Right ventricle myocardium superior (tissue), 1 donor: Measurements from ENCODE around the gene PTTG2. TPM values are rescaled to one million over a fixed set of nuclear protein-coding genes. Genes with fewer than 3 reads are reported as not detected.
"Not testable (repeated sequence)": the region's sequence is repeated elsewhere in the genome, so short reads cannot be mapped to it uniquely, and the experiment has no call there.

Source experiments
- ATAC-seq: fragments of 200-7000 bp; cut with Tn5 transposase; one replicate; pipeline ENCODE4 v1.9.1; 2020; ENCODE audit warnings: mild to moderate bottlenecking; ENCODE audit not compliant: poor library complexity
- DNase-seq: peaks from one replicate; pipeline ENCODE4 v3.0.0-alpha.2; 2020
- intact Hi-C: fragments of 100-400 bp; cut with DNase I; formaldehyde crosslinking; loops from one replicate; pipeline ENCODE4 v1.11.2; 2022
- total RNA-seq: library from RNA; stranded (reverse); fragmentation: NEBNext Ultra II Directional; extraction: Animal tissue kit (Norgen Biotek cat#: 25700); gene quantifications from one replicate; pipeline ENCODE4 v1.2.1, GENCODE V29; 2021
- donor health status: DM: no; HTN: yes; CAD: no; lungs with severe emphysema.

PTTG2 gene
- total RNA-seq, 1 donor from 2014 or later = 0.67 TPM

DNA sequence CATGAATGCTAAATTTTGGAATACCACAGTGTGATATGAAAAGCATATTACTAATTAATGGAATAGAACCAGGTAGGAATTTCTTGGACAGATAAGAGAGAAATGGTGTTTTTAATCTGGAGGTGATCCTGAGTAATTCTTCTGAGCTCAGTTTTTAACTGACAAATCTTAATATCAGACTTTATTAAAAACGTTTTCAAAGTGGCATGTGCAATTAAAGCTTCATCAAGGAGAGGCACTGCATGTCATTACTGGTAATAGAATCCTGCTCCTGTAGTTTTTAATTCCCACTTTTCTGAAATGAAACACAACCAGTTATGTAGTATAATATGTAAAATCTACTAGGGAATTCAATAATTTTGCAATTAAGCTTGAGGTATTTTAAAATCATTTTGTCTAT is 7.0 kb upstream of the PTTG2 start:
- intact Hi-C loops = no loop called here
- DNase-seq (no peak), ATAC-seq (no peak)

DNA sequence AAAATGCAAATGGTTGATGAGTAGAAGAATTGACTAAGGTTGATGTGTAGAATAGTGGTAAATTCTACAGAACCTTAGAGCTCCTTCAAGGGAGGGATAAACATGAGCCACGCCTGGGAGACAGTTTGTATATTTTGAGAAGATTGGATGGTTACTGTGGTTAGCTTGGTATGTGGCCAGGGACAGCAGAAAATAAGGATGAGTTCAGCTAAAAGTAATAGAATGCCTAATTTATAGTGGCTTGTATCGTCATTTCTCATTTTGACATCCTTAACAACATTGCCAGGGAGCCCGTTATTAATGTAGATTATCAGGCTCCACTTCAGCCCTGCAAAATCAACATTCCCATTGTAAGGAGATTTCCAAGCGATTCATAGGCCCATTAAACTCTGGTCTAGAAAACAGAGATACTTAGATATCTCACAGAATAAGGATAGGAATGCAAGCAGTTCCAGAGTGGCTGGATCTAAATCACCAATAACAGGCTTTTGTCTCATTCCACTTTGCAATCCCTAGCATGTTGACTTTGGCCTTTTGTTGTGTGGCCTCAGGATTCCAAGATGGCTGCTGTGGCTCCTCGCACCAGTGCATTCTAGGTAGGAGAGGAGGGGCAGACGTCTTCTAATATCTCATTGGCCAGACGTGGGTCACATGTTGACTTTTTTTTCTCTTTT is 6.4 kb upstream of the PTTG2 start:
- intact Hi-C loops = no loop called here
- ATAC-seq = no peak
- DNase-seq = no peak

DNA sequence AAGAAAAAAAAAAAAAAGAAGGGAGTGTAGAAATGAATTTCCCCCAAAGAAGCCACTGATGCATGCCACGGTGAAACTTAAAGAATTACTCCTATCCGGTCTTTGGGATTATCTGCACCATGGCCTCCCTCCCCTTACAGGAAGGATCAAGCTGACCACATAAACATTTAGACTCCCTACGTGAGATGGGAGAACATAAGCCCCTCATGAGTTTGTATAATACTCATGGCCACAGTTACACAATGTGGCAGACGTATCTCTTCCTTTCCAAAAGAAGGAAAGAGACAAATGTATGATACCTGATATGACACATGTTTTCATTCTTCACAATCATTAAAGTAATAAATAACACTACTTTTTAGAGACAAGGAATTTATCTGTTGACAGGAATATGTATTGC is 3.3 kb upstream of the PTTG2 start:
- intact Hi-C loops = no loop called here
- DNase-seq (no peak), ATAC-seq (no peak)

DNA sequence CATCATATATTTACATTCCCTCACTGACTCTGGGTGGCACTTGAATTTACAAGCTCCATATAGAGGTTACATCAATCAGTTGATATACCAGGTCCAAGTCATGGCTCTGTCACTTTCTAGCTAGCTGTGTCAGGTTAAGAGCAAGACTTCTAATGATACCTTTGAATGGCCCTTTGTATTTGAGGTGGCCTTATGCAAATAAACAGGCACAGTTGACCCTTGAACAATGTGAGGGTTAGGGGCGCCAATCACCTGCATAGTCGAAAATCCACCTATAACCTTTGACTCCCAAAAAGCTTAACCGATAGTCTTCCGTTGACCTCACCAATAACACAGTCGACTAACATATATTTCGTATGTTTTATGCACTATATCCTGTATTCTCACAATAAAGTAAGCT is 1.3 kb upstream of the PTTG2 start:
- DNase-seq (no peak), ATAC-seq (no peak)
- intact Hi-C loops = no loop called here

DNA sequence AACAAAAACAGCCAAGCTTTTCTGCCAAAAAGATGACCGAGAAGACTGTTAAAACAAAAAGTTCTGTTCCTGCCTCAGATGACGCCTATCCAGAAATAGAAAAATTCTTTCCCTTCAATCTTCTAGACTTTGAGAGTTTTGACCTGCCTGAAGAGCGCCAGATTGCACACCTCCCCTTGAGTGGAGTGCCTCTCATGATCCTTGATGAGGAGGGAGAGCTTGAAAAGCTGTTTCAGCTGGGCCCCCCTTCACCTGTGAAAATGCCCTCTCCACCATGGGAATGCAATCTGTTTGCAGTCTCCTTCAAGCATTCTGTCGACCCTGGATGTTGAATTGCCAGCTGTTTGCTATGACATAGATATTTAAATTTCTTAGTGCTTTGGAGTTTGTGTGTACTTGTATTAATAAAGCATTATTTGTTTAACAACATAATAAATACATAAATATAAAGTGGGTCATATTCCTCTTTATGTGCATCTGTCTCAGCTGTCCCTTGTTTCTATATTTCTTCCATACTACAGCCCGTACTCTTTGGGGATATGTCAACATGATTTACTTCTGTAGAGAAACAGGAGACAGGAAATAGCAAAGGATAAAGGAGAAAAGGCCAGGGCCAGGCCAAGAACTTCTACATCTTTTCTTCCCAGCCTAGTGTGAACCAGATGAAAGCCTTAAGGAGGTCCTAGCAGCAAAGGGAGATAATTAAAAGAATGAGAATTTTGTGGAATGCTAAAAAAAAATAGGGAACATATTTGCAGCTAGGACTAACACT is 667 bp downstream of the PTTG2 start:
- intact Hi-C loops = no loop called here
- no peak for ATAC-seq

DNA sequence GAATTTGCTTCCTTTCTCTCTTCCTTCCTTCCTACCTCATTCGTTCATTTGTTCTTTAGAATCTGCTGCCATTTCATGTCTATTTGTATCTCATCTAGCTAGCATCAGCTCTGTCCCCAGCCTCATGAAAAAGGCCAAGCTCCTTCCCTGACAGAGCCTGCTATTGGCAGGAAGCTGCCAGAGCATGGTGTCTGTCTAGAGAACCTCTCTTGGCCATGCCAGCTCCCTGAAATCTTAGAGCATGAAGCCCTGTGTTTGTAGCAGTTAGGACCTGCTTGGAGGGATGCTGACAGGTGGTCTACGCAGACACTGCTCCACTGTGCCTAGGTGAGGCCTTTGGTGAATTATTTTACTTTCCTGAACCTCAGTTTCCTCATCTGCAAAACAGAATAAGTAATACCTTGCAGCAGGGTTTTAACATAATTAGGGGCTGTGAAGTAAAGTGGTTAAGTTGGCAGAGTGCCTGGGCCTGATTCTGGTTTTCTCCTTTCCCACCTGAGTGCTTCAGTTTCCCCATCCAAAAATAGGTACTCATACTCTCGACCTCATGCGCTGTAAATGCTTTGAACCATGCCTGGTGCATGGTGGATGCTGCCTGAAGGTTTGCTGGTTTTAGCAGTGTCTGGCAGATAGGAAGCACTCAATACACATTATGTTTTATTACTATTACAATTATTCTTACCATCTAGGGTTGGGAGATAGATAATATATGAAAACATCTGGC is 4.7 kb downstream of the PTTG2 start:
- intact Hi-C loops = no loop called here
- ATAC-seq = no peak
- DNase-seq = no peak

More for the DNA sequence above, 667 bp downstream of the PTTG2 start:
- DNase-seq = no peak

DNA sequence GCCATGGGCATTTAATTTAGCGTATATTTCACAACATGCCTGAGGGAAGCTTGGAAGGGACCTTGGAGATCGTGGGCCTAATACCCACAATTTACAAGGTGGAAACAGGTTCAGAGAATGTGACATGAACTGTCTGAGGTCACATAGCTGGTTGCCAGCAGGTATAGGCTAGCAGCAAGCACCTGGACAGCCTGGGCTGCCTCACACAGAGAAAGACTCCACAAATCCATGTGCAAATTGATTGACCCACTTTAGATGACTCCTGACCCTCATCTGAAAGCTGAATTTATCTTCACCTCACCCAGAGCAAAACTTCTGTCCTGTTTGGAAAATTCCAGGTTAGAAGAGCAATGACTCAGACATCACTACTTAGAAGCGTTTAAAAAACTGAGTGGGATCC is 5.8 kb downstream of the PTTG2 start:
- DNase-seq = no peak
- ATAC-seq = no peak
- intact Hi-C loops = no loop called here

DNA sequence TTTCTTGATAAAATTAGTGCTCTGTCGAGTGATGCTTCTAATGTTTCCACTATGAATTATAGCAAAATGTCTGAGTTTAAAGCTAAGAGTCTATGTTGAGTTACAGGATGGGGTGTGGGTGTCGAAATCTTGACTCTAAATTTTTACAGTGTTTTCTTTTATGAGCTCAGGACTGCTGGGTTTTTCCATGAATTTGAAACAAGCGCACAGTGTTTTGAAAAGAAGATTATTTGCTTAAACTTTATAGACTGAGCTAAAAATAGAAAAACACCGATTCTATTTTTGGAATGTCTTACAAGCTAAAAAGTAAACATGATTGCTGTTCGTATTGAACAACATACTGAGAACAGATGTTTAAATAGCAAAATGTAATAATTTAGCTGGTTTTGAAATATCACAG is 7.5 kb downstream of the PTTG2 start:
- no peak for DNase-seq
- intact Hi-C loops = no loop called here
- ATAC-seq = no peak

DNA sequence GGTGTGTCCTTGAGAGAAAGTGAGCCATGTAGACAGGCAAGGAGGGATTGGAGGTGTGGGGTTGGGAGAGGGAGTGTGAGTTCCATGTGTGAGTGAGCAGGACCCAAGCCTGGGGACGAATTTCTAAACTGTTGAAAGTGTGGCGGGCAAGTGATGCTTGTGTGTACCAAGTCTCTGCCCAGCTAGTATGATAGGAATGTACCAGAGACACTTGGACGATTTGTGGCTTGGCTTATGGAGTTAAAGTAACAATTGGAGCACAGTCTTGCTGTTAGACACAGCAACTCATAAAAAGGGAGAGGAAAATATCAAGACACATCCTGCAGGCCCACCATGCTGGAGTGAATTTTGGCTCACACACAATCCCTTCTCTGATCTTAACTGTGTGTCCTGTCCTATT is 8.5 kb downstream of the PTTG2 start:
- ATAC-seq (peak; percentile 11), DNase-seq (no peak)
- intact Hi-C loops = no loop called here

DNA sequence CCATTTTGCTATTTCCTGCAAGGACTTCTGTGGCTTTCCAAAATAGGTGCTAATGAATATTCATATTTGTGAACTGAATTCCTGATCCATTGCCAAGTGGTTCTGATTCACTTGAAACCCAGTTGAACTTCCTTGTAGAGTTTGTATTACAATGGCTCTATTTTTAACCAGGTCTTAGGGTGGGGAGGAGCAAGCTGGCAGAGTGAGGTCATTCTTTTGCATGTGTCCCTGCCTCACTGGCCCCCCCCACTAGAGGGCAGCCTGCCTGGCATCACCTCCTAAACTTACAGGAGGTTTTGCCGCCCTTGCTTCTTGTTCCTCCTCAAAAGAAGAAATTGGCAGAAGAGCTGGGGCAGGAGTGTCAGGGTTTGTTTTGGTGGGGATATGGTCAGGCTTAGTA is 10.5 kb downstream of the PTTG2 start:
- intact Hi-C loops = loop anchor here (10.0 kb wide), 2 partner anchors 76 to 166 kb away; partner anchors contain the start of gene TBC1D1

DNA sequence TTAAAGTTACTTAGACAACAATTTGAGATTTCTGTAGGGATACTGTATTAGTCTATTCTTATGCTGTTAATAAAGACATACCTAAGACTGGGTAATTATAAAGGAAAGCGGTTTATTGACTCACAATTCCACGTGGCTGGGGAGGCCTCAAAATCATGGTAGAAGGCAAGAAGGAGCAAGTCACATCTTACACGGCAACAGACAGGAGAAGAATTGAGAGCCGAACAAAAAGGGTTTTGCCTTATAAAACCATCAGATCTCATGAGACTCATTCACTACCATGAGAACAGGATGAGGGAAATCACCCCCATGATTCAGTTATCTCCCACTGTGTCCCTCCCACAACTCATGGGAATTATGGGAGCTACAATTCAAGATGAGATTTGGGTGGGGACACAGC is 11.0 kb downstream of the PTTG2 start:
- intact Hi-C loops = loop anchor here (10.0 kb wide), 2 partner anchors 76 to 166 kb away; partner anchors contain the start of gene TBC1D1
- DNase-seq (no peak), ATAC-seq (no peak)

More for the DNA sequence above, 10.5 kb downstream of the PTTG2 start:
- ATAC-seq (peak; percentile 81), DNase-seq (peak; percentile 83)

DNA sequence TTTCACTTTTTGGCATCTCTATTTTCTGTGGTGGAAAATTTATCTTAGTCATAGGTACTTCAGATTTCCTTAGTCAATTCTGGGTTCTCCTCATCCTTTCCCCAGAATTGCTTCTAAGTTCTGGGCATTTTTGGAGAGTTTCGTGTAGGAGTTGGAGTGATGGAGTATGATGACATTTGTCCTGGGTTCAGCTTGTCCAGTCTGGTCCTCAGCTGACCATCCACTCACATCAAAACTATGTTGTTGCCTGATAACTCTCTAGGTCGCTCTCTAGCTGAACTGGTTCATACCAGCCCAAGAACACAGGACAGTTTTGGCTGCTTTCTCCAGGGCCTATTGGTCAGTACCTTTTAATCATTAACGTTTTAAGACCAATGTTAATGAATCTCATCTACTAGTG is 13.2 kb downstream of the PTTG2 start:
- DNase-seq = no peak
- intact Hi-C loops = loop anchor here (10.0 kb wide), 2 partner anchors 79 to 169 kb away; partner anchors contain the start of gene TBC1D1
- no peak for ATAC-seq

DNA sequence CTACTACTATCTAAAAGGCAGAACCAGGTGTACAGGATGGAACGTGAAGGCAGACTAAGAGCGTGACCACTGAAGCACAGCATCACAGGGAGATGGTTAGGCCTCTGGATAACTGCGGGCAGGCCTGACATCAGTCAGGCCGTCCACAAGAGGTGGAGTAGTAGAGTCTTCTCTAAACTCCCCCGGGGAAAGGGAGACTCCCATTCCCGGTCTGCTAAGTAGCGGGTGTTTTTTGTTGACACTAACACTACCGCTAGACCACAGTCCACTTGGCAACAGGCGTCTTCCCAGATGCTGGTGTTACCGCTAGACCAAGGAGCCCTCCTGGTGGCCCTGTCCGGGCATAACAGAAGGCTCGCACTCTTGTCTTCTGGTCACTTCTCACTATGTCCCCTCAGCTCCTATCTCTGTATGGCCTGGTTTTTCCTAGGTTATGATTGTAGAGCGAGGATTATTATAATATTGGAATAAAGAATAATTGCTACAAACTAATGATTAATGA is 15.2 kb downstream of the PTTG2 start:
- intact Hi-C loops = loop anchor here (5.0 to 10.0 kb wide), 3 partner anchors 52 to 171 kb away; partner anchors contain the start of gene TBC1D1

DNA sequence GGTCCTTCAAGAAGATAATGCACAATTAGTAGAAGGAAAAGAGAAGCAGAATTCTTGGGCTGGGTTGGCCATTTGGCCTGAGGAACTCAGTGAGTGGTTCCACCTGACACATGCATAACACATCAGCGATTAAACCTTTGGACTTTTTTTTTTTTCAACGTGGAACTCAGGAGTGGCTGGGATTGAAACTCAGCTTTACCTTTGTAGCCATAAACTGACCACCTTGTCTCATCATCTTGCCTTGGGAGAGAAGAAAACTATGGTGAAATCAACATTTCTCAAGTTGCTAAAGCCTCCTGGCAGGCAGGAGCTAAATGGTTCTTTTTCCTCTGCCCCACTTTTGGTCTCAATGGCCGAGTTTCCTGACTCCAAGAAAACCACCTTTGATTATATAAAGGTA is 16.3 kb downstream of the PTTG2 start:
- intact Hi-C loops = loop anchor here (5.0 to 10.0 kb wide), 3 partner anchors 51 to 172 kb away; partner anchors contain the start of gene TBC1D1
- ATAC-seq (peak; percentile 2), DNase-seq (no peak)

More for the DNA sequence above, 15.2 kb downstream of the PTTG2 start:
- not testable (repeated sequence) for DNase-seq, ATAC-seq

DNA sequence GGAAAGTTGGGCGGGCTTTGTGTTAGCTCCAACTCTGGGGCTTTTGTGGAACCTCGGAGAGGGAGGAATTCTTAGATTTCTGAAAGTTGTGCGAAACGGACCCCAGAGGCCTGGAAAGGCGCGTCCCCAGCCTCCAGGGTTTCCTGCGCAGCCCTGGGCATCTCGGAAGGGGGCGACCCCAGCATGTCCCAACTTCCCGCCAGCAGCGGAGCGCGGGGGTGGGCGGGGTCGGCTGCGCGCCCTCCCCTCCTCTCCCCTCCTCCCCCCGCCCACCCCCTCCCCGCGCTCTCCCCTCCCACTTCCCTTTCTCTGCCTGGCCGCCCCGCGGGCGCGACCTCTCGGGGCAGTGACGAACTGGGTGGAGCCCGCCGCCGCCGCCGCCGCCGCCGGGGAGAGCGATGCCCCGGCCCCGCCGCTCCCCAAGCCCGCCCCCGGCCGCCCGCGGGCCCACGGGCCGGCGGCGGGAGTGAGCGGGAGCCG is 16.8 kb downstream of the PTTG2 start:
- intact Hi-C loops = loop anchor here (5.0 to 10.0 kb wide), 3 partner anchors 50 to 172 kb away; partner anchors contain the start of gene TBC1D1
- ATAC-seq (peak; percentile 86), DNase-seq (peak; percentile 91)

DNA sequence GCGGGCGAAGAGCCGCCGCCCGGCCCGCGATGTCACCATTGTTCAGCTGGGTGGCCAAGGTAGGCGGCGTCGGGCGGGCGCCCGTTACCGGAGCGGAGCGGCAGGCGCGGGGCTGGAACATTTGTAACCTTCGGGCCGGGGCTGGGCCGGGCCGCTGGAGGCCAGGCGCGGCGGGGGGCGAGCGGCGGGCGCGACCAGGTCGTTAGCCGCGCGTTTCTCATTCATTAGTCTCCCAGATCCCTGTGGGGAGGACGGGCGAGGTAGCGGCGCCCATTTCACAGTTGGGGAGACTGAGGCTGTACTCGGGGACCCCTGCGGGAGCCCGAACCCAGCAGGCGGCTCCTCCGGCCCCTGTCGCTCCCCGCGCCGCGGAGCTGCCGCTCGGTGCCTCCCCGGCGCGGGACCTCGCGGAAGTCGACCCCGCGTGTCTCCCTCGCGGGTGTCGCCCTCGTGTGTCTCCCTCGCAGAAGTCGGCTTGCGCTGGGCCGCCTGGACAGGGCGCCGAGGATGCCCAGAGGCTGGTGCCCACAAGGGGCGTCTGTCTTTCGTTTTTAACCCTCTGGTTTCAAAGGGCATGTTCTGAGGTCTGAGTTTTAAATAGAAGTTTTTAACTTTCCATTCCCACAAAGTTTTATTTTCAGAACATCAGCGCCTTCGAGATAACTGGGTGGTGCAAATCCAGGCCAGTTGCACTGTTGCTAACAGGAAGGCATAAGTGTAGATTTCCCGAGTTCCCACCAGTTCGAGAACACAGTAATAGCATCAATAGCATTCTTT is 17.5 kb downstream of the PTTG2 start:
- ATAC-seq = peak; percentile 88
- DNase-seq = peak; percentile 88

DNA sequence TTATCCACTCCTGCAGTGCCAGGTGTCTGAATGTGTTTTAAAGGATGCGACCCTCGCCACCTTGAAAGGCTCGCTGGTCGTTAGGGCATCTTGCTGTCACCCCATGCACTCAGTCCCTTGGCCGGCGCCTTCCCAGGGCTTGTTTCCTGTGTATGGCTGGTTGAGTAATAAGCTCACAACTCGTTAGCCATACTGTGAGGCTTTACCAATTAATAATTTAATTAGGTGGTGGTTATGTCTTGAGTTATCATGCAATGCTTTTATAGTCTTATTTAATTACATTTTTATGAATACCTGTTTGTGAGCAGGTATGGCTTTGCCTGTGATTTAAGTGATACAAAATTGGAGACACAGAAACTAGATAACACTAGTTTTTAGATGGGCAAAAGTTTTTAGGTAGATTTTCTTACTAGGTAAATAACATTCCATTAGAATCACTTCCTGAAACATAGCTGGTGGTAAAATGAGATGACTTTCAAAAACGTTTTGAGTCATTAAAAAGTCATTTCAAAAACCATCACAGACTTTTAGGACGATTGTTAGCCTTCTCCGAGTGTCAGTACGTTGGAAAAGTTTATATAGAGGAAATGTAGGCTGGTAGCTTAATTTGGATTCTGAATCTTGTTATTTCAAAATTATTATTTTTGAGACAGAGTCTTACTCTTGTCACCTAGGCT is 18.2 kb downstream of the PTTG2 start:
- ATAC-seq = peak; percentile 8
- DNase-seq = peak; percentile 66
- intact Hi-C loops = loop anchor here (5.0 to 10.0 kb wide), 3 partner anchors 49 to 174 kb away; partner anchors contain the start of gene TBC1D1

More for the DNA sequence above, 17.5 kb downstream of the PTTG2 start:
- intact Hi-C loops = loop anchor here (5.0 to 10.0 kb wide), 3 partner anchors 50 to 173 kb away; partner anchors contain the start of gene TBC1D1
